SU-DHL-6 (cell line): ENCODE data around the gene PC.
"Not testable (repeated sequence)": the region's sequence is repeated elsewhere in the genome, so short reads cannot be mapped to it uniquely, and the experiment has no call there.

Experiments used
- H2AFZ ChIP-seq: fragments of 200-600 bp; sonication (generic); 2 replicates; pipeline ENCODE4 v1.6.1; 2014; ENCODE audit warnings: low read depth, mild to moderate bottlenecking, moderate library complexity, mixed read lengths, antibody characterized with exemption, low read length; ENCODE audit not compliant: severe bottlenecking
- H3F3A ChIP-seq: fragments of 200-600 bp; shearing (Covaris generic); 2 replicates; pipeline ENCODE4 v1.6.0; 2016; ENCODE audit warnings: antibody characterized with exemption, mild to moderate bottlenecking; ENCODE audit not compliant: insufficient read depth
- H3K27ac ChIP-seq: fragments of 200-600 bp; sonication (generic); 2 replicates; pipeline ENCODE4 v1.5.1; 2016; ENCODE audit warnings: low read depth, mild to moderate bottlenecking, low read length, moderate library complexity, mixed read lengths
- H3K27me3 ChIP-seq: fragments of 200-600 bp; sonication (generic), shearing (Covaris generic); 2 replicates; pipeline ENCODE4 v1.6.0; 2014; ENCODE audit warnings: mild to moderate bottlenecking, low read length
- H3K36me3 ChIP-seq: fragments of 200-600 bp; sonication (generic); 2 replicates; pipeline ENCODE4 v1.6.1; 2014; ENCODE audit warnings: mild to moderate bottlenecking, low read length, mixed read lengths
- H3K4me2 ChIP-seq: fragments of 300-600, 200-600 bp; shearing (Covaris generic), sonication (generic); 2 replicates; pipeline ENCODE4 v1.6.0; 2014; ENCODE audit warnings: low read length, low read depth, mild to moderate bottlenecking; ENCODE audit not compliant: poor library complexity, severe bottlenecking
- H3K4me3 ChIP-seq: fragments of 200-600 bp; sonication (generic); 2 replicates; pipeline ENCODE4 v1.5.1; 2014; ENCODE audit warnings: antibody characterized with exemption, low read length, mild to moderate bottlenecking, mixed read lengths; ENCODE audit not compliant: insufficient read depth, poor library complexity, severe bottlenecking
- H3K79me2 ChIP-seq: fragments of 200-600 bp; sonication (generic); 2 replicates; pipeline ENCODE4 v1.6.1; 2014; ENCODE audit warnings: mild to moderate bottlenecking, low read length, moderate library complexity; ENCODE audit not compliant: insufficient read depth
- H3K9ac ChIP-seq: fragments of 200-600 bp; sonication (generic); 2 replicates; pipeline ENCODE4 v1.7.0; 2014; ENCODE audit warnings: mild to moderate bottlenecking, low read length
- H3K9me2 ChIP-seq: fragments of 200-600 bp; sonication (generic); replicated peaks from 2 replicates; pipeline ENCODE4 v1.6.1; 2014; ENCODE audit warnings: low read length; ENCODE audit not compliant: insufficient read depth
- H3K9me3 ChIP-seq: fragments of 200-600 bp; sonication (generic); 2 replicates; pipeline ENCODE4 v1.6.1; 2014; ENCODE audit warnings: low read length, mixed read lengths; ENCODE audit not compliant: insufficient read depth
- H4K20me1 ChIP-seq: fragments of 200-600 bp; sonication (generic); 2 replicates; pipeline ENCODE4 v1.6.1; 2014; ENCODE audit warnings: low read depth, mild to moderate bottlenecking, antibody characterized with exemption, low read length, moderate library complexity, mixed read lengths
- CTCF ChIP-seq: fragments of 200-600 bp; sonication (generic); IDR thresholded peaks from one replicate; pipeline ENCODE4 v1.5.1; 2017; ENCODE audit warnings: antibody characterized with exemption, mild to moderate bottlenecking, low read length, moderate library complexity; ENCODE audit not compliant: insufficient read depth, poor library complexity, severe bottlenecking
- EZH2phosphoT487 ChIP-seq: fragments of 200-600 bp; sonication (generic), shearing (Covaris generic); conservative IDR thresholded peaks from 2 replicates; pipeline ENCODE4 v1.6.1; 2018; ENCODE audit warnings: mild to moderate bottlenecking, antibody characterized with exemption, low read length, moderate library complexity, mixed read lengths

PC gene

DNA sequence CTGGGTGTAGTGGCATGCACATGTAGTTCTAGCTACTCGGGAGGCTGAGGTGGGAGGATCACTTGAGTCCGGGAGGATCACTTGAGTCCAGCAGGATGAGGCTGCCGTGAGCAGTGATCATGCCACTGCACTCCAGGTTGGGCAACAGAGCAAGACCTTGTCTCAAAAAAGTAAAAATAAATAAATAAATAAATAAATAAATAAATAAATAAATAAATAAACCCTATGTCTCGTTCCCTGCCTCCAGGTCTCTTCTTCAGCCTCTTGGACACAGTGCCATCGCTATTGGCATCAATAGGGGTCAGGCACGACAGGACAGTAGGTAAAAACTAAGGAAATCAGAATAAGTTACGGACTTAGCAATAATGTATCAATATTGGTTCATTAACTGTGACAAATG, 41.4 kb upstream of the PC start:
- Histone ChIP-seq H3K9ac (no peak overlapping the region), H3K36me3 (no peaks in the 10 kb centered on the region), H3K9me3 (no peaks in the 10 kb centered on the region), H3F3A (no peaks in the 10 kb centered on the region), H3K4me2 (no peak overlapping the region), H3K27ac (no peak overlapping the region), H3K4me3 (no peak overlapping the region), H3K9me2 (no peaks in the 10 kb centered on the region), H3K79me2 (no peaks in the 10 kb centered on the region), H2AFZ (no peak overlapping the region), H4K20me1 (no peaks in the 10 kb centered on the region), H3K27me3 (no peaks in the 10 kb centered on the region)
- TF ChIP-seq EZH2phosphoT487 (no peak), CTCF (no peak)

- H3K4me2 ChIP-seq: no peak overlapping the region
These were observed 38.6 kb upstream of the PC start for GRCh38 chr11:66996609-66997273.

DNA sequence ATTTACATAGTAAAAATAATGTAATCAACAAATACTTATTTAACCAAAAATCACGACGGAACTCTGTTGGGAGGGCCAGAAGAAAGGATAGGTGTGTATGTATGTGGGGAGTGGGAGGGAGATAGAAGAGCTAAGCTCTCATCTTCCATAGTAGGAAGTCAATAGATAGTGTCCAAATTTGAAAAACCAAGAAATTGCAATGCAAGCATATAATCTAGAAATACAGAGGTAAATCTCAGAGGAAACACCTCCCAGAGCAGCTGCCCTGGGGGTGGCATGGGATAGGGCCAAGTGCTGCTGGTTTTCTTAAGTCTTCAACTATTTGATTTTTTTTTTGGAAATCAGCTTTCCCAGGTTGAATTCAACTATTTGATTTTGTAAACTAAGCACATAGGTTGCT, 33.9 kb upstream of the PC start:
- no peak overlapping the region for H3K9ac ChIP-seq
- no peak overlapping the region for H3K27ac ChIP-seq
- no peak overlapping the region for H2AFZ ChIP-seq
- H3K79me2 ChIP-seq: no peaks in the 10 kb centered on the region
- H3K4me2 ChIP-seq: no peak overlapping the region
- no peaks in the 10 kb centered on the region for H3K9me2 ChIP-seq
- H3F3A ChIP-seq: no peaks in the 10 kb centered on the region
- no peak overlapping the region for H3K4me3 ChIP-seq
- no peak for TF ChIP-seq EZH2phosphoT487
- TF ChIP-seq CTCF: no peak
- H4K20me1 ChIP-seq: no peaks in the 10 kb centered on the region
- H3K27me3 ChIP-seq: no peaks in the 10 kb centered on the region
- H3K9me3 ChIP-seq: no peaks in the 10 kb centered on the region
- no peaks in the 10 kb centered on the region for H3K36me3 ChIP-seq

More at GRCh38 chr11:66996609-66997273, 38.6 kb upstream of the PC start:
- TF ChIP-seq EZH2phosphoT487 (no peak), CTCF (no peak)
- Histone ChIP-seq H3K27ac (no peak overlapping the region), H3K4me3 (no peak overlapping the region), H2AFZ (no peak overlapping the region), H3K9me3 (no peaks in the 10 kb centered on the region), H3K79me2 (no peaks in the 10 kb centered on the region), H3K9me2 (no peaks in the 10 kb centered on the region), H3K36me3 (no peaks in the 10 kb centered on the region), H3F3A (no peaks in the 10 kb centered on the region), H4K20me1 (no peaks in the 10 kb centered on the region), H3K9ac (no peak overlapping the region), H3K27me3 (no peaks in the 10 kb centered on the region)

- H3K4me2 ChIP-seq, H3K9me2 ChIP-seq, H3F3A ChIP-seq, H2AFZ ChIP-seq, H3K9me3 ChIP-seq, H3K9ac ChIP-seq, H3K4me3 ChIP-seq, H3K36me3 ChIP-seq, H4K20me1 ChIP-seq, H3K27ac ChIP-seq, H3K27me3 ChIP-seq, H3K79me2 ChIP-seq: not testable (repeated sequence)
These were observed 31.2 kb upstream of the PC start for GRCh38 chr11:66989360-66989759.

DNA sequence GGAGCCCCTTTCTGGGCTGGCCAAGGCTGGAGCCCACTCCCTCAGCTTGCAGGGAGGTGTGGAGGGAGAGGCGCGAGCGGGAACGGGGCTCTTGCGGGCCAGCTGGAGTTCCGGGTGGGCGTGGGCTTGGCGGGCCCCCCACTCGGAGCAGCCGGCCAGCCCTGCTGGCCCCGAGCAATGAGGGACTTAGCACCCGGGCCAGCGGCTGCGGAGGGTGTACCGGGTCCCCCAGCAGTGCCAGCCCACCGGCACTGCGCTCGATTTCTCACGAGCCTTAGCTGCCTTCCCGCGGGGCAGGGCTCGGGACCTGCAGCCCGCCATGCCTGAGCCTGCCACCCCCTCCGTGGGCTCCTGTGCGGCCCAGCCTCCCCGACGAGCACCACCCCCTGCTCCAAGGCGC, 30.6 kb upstream of the PC start:
- H3K79me2 ChIP-seq, H3K9me3 ChIP-seq, H3F3A ChIP-seq, H3K36me3 ChIP-seq, H2AFZ ChIP-seq, H4K20me1 ChIP-seq, H3K27me3 ChIP-seq, H3K4me2 ChIP-seq, H3K9me2 ChIP-seq, H3K4me3 ChIP-seq, H3K9ac ChIP-seq, H3K27ac ChIP-seq: not testable (repeated sequence)
